Neural progenitor cell (in vitro differentiated cells): ENCODE measurements around the gene ADCY3. TPM values are rescaled to one million over a fixed set of nuclear protein-coding genes. Genes with fewer than 3 reads are reported as not detected.

ENCODE experiments used
- DNase-seq: peaks from one replicate; pipeline ENCODE4 v3.0.0-alpha.2; 2016; ENCODE audit warnings: low spot score
- H2AFZ ChIP-seq: fragments of 200-600 bp; sonication (generic); replicated peaks from 2 replicates; pipeline ENCODE4 v1.6.1; 2016; ENCODE audit warnings: antibody characterized with exemption
- H3F3A ChIP-seq: fragments of 200-600 bp; sonication (generic); 2 replicates; pipeline ENCODE4 v1.6.1; 2016; ENCODE audit warnings: antibody characterized with exemption, low read depth
- H3K27ac ChIP-seq: fragments of 200-600 bp; sonication (generic); 2 replicates; pipeline ENCODE4 v1.5.1; 2016; ENCODE audit warnings: mild to moderate bottlenecking
- H3K27me3 ChIP-seq: fragments of 200-600 bp; sonication (generic); 2 replicates; pipeline ENCODE4 v1.6.1; 2016; ENCODE audit warnings: mild to moderate bottlenecking, moderate library complexity
- H3K36me3 ChIP-seq: fragments of 200-600 bp; sonication (generic); 2 replicates; pipeline ENCODE4 v1.5.1; 2016
- H3K4me1 ChIP-seq: fragments of 200-600 bp; sonication (generic); 2 replicates; pipeline ENCODE4 v1.6.1; 2016; ENCODE audit warnings: mixed run types
- H3K4me2 ChIP-seq: fragments of 200-600 bp; sonication (generic); 2 replicates; pipeline ENCODE4 v1.6.1; 2016
- H3K4me3 ChIP-seq: fragments of 200-600 bp; sonication (generic); 2 replicates; pipeline ENCODE4 v1.5.1; 2016
- H3K79me2 ChIP-seq: fragments of 200-600 bp; sonication (generic); 2 replicates; pipeline ENCODE4 v1.6.1; 2016; ENCODE audit warnings: low read depth
- H3K9ac ChIP-seq: fragments of 200-600 bp; sonication (generic); 2 replicates; pipeline ENCODE4 v1.6.1; 2016
- H3K9me3 ChIP-seq: fragments of 200-600 bp; sonication (generic); 2 replicates; pipeline ENCODE4 v1.5.1; 2016; ENCODE audit warnings: low read depth
- H4K20me1 ChIP-seq: fragments of 200-600 bp; sonication (generic); 2 replicates; pipeline ENCODE4 v1.6.1; 2016; ENCODE audit warnings: low read depth
- H3K27ac Mint-ChIP-seq: 3 replicates; pipeline ENCODE4 v1.8.0; 2021; ENCODE audit warnings: mixed read lengths
- H3K27me3 Mint-ChIP-seq: 2 replicates; pipeline ENCODE4 v1.8.0; 2022; ENCODE audit warnings: low read depth, mild to moderate bottlenecking, inconsistent platforms, moderate library complexity, mixed read lengths; ENCODE audit not compliant: insufficient read depth
- H3K36me3 Mint-ChIP-seq: 3 replicates; pipeline ENCODE4 v1.8.0; 2021; ENCODE audit warnings: mixed read lengths
- H3K4me1 Mint-ChIP-seq: 3 replicates; pipeline ENCODE4 v1.8.0; 2021; ENCODE audit warnings: mixed read lengths
- H3K4me3 Mint-ChIP-seq: 3 replicates; pipeline ENCODE4 v1.8.0; 2021; ENCODE audit warnings: mild to moderate bottlenecking, moderate library complexity, mixed read lengths
- H3K9me3 Mint-ChIP-seq: 3 replicates; pipeline ENCODE4 v1.8.0; 2020; ENCODE audit warnings: mixed read lengths
- CTCF ChIP-seq: fragments of 200-600 bp; sonication (generic); IDR thresholded peaks from 2 replicates; pipeline ENCODE4 v1.5.1; 2017; ENCODE audit warnings: antibody characterized with exemption, mild to moderate bottlenecking
- EZH2 ChIP-seq: fragments of 200-600 bp; sonication (generic); IDR thresholded peaks from 2 replicates; pipeline ENCODE4 v1.6.1; 2017; ENCODE audit warnings: antibody characterized with exemption, mild to moderate bottlenecking, moderate library complexity
- EZH2phosphoT487 ChIP-seq: fragments of 200-600 bp; sonication (generic); IDR thresholded peaks from 2 replicates; pipeline ENCODE4 v1.6.1; 2017; ENCODE audit warnings: antibody characterized with exemption
- total RNA-seq: library from RNA; depleted of rRNA; stranded (reverse); fragments of >200 nt; gene quantifications from 2 replicates; pipeline ENCODE4 v1.2.3, GENCODE V29; 2015; ENCODE audit warnings: low replicate concordance

Gene ADCY3
- total RNA-seq, 1 donor from 2014 or later = 25.3 TPM

GRCh38 chr2:24870440-24870839 lies 49.6 kb downstream of the ADCY3 start:
- Histone ChIP-seq H3K79me2 (no peaks in the 10 kb centered on the region), H3F3A (peaks cover 15% of the 10 kb centered on the region), H2AFZ (no peak overlapping the region), H3K27ac (peak overlapping the region; percentile 82), H3K27me3 (no peaks in the 10 kb centered on the region), H3K4me3 (no peak overlapping the region), H3K9ac (no peak overlapping the region), H3K36me3 (no peaks in the 10 kb centered on the region), H4K20me1 (no peaks in the 10 kb centered on the region), H3K9me3 (no peaks in the 10 kb centered on the region), H3K4me2 (no peak overlapping the region), H3K4me1 (peaks cover 15% of the 10 kb centered on the region)
- Mint-ChIP-seq H3K4me3 (no peak overlapping the region), H3K36me3 (peaks cover 16% of the 10 kb centered on the region), H3K4me1 (peaks cover 19% of the 10 kb centered on the region), H3K9me3 (no peaks in the 10 kb centered on the region), H3K27me3 (no peaks in the 10 kb centered on the region), H3K27ac (no peak overlapping the region)
- no peak for DNase-seq
- TF ChIP-seq EZH2phosphoT487 (no peak), CTCF (no peak), EZH2 (no peak)

GRCh38 chr2:24866946-24867345 lies 53.1 kb downstream of the ADCY3 start:
- no peaks in the 10 kb centered on the region for H3K27me3 ChIP-seq
- Mint-ChIP-seq H3K4me3 (no peak overlapping the region), H3K9me3 (no peaks in the 10 kb centered on the region), H3K36me3 (peaks cover 20% of the 10 kb centered on the region), H3K4me1 (peaks cover 11% of the 10 kb centered on the region), H3K27me3 (no peaks in the 10 kb centered on the region), H3K27ac (no peak overlapping the region)
- peaks cover 15% of the 10 kb centered on the region for H3F3A ChIP-seq
- TF ChIP-seq EZH2 (no peak), EZH2phosphoT487 (no peak), CTCF (no peak)
- no peaks in the 10 kb centered on the region for H3K36me3 ChIP-seq
- H3K4me2 ChIP-seq = no peak overlapping the region
- no peak overlapping the region for H2AFZ ChIP-seq
- no peak for DNase-seq
- no peaks in the 10 kb centered on the region for H3K79me2 ChIP-seq
- H3K9me3 ChIP-seq = no peaks in the 10 kb centered on the region
- H4K20me1 ChIP-seq = no peaks in the 10 kb centered on the region
- no peak overlapping the region for H3K27ac ChIP-seq
- no peak overlapping the region for H3K9ac ChIP-seq
- H3K4me3 ChIP-seq = no peak overlapping the region
- H3K4me1 ChIP-seq = peaks cover 15% of the 10 kb centered on the region

- no peak overlapping the region for H3K27ac Mint-ChIP-seq
These were observed 56.4 kb downstream of the ADCY3 start for GRCh38 chr2:24863641-24864040.

More at GRCh38 chr2:24863641-24864040, 56.4 kb downstream of the ADCY3 start:
- no peak overlapping the region for H3K4me3 ChIP-seq
- H3K9me3 ChIP-seq = no peaks in the 10 kb centered on the region
- H3K27me3 ChIP-seq = no peaks in the 10 kb centered on the region
- Mint-ChIP-seq H3K36me3 (peaks cover 14% of the 10 kb centered on the region), H3K9me3 (no peaks in the 10 kb centered on the region), H3K27me3 (no peaks in the 10 kb centered on the region), H3K4me1 (no peaks in the 10 kb centered on the region), H3K4me3 (no peak overlapping the region)
- H4K20me1 ChIP-seq = no peaks in the 10 kb centered on the region
- H3K79me2 ChIP-seq = no peaks in the 10 kb centered on the region
- TF ChIP-seq EZH2phosphoT487 (no peak), EZH2 (no peak), CTCF (no peak)
- H3F3A ChIP-seq = no peaks in the 10 kb centered on the region
- no peak overlapping the region for H3K27ac ChIP-seq
- DNase-seq = no peak
- no peaks in the 10 kb centered on the region for H3K36me3 ChIP-seq
- no peak overlapping the region for H3K4me2 ChIP-seq
- no peak overlapping the region for H3K9ac ChIP-seq
- H3K4me1 ChIP-seq = no peaks in the 10 kb centered on the region
- no peak overlapping the region for H2AFZ ChIP-seq
